HG03045 (cell line): ENCODE measurements around the gene LMF2.

ENCODE experiments used
- ATAC-seq: cut with Tn5 transposase; IDR thresholded peaks from one replicate; pipeline ENCODE4 v1.9.1; 2021; ENCODE audit warnings: mild to moderate bottlenecking, moderate library complexity; ENCODE audit not compliant: unreplicated experiment

Gene LMF2

DNA sequence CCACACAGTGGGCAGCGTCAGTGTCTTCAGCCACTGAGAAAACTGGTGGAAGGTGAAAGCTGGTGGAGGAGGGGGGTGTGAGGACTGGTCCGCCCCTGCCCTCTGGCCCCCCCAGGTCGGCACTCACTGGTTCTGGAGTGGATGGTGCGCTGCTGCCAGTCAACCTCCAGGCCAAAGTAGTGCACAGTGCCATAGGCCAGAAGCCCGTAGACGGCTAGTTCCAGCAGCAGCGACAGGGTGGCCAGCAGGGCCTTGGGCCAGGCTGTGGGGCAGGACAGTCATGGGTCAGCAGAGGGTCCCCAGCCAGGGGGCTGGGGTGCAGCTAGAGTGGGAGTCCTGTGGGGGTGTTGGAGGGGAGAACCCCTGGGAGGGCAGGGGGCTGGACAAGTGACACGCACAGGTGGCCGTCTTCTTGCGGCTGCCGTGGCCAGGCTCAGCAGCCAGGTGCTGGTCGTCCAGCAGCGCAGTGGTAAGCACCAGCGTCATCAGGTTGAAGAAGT is 2.2 kb downstream of the LMF2 start:
- no peak for ATAC-seq

DNA sequence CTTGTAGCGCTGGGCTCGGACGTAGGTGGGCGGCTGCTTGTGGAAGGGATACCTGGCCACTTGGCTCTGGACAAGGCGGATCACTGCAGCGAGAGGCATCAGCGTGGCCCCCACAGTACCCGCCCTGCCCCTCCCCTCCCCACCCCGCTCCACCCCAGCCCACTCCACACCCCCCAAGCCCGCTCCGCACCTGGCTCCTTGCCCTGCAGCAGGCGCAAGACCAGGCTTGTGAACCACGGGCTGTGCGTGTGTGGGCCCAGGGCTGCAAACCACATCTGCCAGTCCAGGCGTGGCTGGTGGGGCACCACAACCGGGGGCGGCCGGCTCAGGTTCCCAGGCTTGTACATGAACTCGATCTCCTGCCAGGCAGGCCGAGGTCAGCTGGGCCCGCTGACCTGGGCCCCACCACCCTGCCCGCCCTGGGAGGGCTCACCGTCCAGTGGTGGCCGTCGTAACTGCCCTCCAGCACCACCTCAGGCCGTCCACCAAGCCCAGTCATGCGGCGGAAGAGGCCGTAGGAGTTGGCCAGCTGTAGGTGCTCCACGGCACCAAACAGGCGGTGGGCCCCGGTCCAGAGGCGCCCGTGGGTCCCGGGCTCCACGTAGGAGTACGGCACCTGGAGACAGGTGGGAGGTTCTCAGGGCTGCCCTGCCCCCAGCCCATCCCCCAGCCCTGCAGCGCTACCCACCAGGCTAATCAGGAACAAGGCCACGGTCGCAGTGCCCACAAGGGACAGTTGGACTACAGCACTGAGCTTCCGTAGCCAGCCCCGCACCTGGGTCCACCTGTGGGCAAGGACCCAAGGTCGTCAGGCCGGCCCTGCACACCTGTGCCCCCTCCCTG is 2.9 kb downstream of the LMF2 start:
- no peak for ATAC-seq

DNA sequence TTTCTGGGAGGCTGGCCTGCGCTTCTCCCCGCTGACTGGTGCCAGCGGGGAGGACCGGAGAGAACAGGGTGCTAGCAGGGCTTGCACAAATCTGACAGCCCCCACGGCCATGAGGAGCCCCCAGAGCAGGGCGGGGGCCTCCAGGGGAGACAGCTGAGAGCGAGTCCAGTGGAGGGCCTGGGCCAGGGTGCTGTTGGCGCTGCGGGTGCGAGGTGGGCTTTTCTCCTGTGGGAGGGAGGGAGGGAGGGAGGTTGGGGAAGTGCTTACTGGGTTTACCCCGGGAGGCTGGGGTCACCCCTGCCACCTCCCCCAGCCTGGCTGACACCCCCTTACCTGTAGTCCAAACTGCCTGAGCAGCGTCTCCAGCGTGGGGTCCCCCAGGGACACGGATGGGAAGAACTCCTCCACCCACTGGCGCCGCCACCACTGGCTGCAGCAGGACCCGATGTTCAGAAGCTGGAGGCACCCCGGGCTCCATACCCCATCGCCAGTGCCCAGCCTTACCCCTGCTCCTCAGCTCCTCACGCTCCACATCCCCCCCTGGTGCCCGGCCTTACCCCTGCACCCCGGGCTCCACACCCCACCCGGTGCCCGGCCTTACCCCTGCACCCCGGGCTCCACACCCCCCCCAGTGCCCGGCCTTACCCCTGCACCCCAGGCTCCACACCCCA is 3.9 kb downstream of the LMF2 start:
- no peak for ATAC-seq

DNA sequence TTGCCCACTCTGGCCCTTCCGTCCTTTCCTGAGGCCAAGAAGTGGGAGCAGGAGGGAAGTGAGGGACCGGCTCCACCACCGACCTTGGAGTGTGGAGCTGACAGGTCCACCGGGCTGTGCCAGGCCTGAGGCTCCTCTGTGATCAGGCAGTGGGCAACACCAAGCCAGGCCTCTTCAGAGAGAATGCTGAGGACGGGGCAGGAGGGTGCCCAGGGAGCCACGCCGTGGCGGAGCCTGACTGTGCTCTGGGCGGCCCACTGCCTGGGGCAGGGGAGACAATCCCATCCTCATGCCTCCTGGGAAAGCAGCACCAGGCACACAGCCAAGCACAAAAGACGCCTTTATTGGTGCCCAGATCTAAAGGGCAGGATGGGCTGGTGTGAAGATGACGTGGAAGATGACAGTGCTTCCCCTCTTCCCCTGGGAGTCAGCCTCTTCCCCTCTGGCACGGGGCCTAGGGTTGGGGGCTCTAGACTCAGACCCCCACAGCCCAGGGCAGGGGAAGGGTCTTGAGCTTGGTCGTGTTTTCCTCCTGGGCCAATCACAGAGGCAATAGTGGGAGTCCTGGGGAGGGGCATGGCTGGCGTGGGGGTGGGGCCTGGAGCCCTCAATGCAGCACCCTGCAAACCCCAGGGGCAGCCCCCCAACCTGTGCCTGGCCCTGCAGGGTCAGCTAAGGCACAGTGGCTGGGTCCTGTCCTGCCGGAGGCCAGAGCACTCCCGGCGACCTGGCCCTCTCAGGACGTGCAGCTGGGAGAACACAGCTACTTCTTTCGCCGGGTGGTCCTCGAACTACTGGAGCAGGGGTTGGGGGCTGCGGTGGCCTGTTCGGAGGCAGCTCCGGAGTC is 4.7 kb downstream of the LMF2 start:
- no peak for ATAC-seq

DNA sequence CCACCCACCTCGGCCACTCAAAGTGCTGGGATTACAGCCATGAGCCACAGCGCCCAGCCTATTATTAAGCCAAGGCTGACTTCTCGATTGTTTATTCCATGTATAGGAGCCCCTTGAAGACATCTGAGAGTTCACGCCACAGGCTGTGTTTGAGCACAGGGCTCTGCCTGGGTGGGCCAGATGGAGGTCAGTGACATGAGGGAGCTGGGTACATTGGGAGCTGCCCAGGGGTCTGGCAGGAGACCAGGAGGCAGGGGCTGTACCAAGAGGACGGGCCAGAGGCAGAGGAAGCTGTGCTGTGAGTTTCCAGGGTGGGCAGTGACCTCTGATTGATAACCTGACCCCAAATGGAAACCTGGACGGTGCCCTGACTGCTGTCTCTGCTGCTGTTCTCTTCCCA is 5.4 kb downstream of the LMF2 start:
- no peak for ATAC-seq

DNA sequence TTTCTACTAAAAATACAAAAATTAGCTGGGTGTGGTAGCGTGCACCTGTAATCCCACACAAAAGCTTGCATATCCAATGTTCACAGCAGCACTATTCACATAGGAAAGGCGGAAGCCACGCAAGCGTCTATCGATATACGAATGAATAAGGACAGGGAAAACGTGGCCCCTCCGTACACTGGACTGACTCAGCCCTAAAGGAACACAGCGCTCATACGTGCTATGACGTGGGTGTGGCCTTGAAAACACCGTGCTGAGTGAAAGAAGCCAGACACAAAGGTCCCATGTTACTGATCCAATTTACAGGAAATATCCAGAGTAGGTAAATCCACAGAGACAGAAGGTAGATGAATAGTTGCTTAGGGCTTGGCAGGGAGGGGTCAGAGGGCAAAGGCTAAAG is 7.0 kb downstream of the LMF2 start:
- ATAC-seq = no peak

DNA sequence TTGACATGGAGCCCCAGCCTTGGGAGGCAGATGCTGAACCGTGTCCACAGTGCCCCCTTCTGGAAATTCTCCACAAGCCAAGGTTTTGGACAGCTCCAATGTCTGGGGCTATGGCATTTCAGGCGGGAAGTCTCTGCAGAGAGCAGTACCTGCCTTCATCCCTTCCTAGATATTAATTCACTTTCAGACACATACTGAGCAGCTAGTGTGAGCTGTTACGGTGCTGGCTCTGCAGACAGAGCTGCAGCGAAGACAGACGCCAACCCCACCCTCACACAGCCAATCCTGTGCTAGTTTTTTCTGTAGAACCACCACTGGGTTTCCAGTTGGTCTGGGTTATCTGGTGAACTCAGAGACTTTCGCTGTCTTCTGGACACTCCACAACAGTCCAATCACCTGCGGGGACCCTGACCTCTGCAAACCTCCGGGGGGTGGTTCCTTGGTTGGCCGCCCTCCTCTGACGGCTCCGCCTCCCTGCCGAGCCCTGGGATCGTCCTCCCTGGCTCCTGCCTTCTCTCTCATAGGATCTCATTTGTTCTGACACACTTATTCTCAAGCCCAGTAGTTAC is 9.1 kb downstream of the LMF2 start:
- no peak for ATAC-seq

DNA sequence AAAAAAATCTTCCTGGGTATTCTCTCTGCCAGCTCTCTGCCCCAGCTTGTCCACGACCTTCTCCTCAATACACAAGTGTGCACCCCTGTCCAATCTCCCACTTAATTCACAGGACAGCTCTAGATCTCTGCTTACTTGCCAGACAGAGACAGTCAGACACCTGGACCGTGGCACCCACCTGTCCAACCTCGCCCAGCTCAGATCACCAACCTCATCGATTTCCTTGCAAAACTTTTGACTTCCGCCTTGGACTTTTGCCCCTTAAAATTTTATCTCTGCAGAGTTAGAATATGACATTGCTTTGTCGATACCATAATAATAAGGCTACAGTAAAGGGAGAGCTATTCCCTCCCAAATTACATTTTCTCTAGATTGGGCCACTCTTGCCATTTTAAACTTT is 10.4 kb downstream of the LMF2 start:
- no peak for ATAC-seq

DNA sequence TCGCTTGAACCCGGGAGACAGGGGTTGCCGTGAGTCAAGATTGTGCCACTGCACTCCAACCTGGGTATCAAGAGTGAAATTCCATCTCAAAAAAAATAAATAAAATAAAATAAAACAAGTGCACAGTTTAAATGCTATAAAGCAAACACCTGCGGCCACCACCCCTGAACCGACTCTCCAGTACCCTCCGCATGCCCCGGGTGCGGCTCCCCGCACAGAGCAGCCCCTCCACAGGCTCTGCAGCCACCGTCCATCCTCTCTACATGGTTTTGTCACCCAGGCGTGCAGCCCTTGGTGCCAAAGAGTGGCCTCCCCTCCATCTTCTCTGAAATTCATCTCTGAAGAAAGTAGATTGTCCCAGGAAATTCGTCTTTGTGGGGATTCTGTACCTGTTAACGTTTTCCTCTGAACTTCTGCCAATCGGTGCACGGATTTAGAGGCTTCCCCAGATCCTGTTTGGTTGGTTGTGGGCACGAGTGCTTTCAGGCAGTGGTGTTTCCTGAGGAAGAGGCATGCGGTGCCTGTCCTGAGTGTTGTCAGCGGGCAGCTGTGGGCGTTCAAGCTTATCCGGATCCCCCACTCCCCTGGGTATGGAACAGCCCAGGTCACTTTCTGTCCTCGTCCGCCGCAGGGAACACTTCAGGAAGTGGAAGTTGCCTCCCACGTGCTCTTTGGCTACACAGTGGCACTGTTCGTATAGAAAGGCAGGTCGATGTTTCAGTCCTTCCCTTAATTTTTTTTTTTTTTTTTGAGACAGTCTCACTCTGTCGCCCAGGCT is 16.8 kb downstream of the LMF2 start:
- no peak for ATAC-seq

DNA sequence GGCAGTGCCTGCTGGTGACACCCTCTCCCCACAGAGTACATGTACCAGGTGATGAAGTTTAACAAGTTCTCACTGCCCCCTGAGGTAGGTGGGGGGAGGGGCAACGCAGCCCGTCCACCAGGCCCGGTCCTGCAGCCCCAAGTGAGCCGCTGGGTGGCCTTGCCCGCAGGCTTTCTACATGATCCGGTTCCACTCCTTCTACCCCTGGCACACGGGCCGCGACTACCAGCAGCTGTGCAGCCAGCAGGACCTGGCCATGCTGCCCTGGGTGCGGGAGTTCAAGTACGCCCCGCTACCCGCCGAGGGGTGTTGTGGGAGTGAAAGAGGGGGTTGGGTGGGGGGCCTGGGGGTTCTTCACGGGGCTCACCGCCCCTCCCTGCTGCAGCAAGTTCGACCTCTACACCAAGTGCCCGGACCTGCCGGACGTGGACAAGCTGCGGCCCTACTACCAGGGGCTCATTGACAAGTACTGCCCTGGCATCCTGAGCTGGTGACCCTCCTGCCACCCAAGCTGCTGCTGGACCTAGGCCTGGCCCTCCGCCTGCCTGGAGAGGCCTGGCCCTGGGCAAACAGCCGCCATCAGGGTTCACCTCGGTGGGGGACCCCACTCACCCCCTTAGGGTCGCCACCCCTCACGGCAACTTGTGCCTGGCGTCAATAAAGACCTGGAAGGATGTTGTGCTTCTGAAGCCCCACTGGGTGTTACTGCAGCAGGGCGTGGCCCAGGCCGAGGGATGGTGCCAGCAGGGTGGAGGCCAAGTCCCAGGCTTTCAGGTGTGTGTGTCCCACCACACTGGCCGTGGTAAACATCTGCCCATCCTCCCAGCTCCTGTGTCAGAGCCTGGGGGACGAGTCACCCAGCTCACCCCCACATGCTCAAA is 17.9 kb downstream of the LMF2 start:
- no peak for ATAC-seq

DNA sequence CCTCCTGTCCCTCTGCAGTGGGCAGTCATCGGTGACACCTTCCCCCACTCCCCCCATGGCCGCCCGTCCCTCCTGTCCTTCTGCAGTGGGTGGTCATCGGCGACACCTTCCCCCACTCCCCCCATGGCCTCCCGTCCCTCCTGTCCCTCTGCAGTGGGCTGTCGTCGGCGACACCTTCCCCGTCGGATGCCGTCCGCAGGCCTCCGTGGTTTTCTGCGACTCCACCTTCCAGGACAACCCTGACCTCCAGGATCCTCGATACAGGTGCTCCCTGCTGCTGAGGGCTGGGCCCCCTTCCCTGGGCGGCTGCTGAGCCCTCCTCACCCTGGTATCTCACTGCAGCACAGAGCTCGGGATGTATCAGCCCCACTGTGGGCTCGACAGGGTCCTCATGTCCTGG is 18.6 kb downstream of the LMF2 start:
- no peak for ATAC-seq

DNA sequence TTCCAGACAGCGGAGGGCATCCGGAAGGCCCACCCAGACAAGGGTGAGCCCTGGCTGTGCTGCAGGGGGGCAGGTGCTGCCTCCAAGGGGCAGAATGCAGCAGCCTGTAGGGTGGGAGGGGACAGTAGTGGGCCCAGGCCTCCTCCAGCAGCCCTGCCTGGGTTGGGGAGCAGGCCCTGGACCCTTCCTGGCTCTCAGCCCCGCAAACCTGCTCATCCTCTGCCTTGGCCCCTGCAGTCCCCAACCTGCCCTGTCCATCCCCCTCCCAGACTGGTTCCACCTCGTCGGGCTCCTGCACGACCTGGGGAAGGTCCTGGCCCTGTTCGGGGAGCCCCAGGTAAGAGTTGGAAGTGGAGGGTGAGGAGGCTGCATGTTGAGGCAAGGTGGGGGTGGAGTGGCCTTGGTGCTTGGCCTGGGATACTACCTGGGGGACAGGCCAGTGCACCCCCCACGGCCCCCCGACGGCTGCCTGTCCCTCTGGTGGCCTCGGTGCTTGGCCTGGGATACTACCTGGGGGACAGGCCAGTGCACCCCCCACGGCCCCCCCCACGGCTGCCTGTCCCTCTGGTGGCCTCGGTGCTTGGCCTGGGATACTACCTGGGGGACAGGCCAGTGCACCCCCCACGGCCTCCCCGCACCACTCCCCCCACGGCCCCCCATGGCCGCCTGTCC is 19.4 kb downstream of the LMF2 start:
- no peak for ATAC-seq

DNA sequence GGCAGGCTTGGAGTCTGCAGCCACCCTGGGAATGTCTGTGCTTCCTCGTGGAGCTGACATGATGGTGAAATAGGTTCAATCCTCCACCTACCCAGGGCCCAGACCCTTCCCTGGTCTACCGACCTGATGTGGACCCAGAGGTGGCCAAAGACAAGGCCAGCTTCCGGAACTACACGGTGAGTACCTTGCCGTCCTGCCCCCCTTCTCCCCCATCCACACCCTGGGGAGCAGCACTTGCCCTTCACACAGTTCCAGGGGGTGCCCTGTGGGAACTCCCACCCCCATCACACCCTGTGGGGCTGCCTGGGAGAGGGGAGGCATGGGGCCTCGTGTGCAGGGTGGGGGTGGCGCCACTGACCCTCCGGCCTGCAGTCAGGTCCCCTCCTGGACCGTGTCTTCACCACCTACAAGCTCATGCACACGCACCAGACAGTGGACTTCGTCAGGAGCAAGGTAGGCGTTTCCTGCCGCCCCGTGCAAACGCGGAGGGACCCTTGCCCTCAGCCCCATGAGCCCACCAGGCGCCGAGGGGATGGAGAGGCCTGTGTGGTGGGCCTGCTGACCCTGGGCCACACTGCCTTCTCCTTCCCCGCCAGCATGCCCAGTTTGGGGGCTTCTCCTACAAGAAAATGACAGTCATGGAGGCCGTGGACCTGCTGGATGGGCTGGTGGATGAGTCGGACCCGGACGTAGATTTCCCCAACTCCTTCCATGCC is 20.1 kb downstream of the LMF2 start:
- no peak for ATAC-seq

DNA sequence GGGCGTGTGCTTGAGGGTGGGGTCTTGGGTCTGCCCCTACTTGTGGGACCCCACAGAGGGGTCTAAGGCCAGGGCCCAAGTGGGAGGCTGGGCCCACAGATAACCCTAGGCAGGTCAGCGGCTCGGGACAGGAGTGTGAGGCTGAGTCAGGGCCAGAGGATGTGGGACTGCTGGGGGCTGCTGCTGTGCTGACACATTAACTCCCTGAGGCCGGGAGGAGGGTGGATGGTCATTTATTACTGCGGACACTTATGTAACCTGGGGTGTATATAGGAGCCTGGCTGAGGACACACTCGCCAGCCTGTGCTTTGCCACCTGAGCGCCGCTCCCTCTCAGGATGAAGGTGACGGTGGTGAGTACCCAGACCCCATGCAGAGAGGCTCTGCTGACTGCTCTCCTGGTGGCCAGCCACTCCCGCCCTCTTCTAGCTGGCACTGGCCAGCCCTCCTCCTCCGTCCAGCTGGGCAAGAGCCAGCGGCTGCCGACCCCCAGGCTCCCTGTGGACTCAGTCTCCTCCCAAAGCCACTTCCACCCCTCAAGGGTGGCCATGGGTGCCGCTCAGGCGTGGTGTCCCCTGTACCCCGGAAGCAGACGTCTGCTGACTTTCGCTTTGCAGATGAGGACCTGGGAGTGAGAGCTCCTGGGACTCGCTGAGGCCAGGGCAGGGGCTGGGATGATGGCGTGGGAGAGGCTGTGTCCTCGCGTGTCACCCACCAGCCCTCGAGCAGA is 20.8 kb downstream of the LMF2 start, which contains the start of gene MIOX:
Gene MIOX, plus strand, starts transcription at position 299 of the 729 bp plus-strand sequence. Its CDS starts 39 bp downstream, at position 338.
- ATAC-seq = no peak

DNA sequence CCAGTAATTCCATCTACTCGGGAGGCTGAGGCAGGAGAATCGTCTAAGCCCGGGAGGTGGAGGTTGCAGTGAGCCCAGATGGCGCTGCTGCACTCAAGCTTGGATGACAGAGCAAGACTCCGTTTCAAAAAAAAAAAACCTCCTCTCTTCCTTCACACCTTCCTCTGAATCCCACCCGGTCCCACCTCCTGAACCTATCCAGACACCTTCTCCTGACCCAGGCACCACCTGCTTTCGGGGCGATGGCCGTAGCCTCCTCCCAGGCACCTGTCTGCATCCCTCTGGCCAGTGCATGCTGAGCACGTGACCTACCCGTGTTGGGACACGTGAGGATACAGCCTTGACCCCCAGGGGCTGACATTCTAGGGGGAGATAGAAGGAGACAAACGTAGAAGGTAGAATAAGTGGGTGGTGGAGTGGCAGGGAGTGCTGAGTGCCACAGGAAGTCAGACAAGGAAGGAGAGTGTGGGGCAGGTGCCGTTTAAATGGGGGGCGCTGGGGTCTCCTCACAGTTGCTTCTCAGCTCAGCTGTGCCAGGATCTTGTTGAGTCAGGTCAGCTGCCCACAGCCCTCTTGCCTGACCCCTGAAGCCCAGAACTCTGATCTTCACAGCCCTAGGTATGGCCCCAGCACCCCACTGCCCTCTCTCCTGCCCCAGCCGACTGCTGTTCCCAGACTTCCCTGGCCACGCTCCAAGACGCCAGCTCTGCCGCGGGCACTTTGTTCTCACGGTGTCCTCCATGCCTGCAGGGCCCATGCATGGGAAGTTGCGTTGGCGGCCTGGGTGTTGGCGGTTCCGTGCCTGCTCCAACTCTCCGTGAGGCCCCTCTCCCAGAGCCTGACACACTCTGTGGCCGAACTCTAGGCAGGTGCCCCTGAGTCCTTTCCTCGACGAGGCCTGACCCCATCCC is 22.0 kb downstream of the LMF2 start:
- no peak for ATAC-seq
